Osteocyte (in vitro differentiated cells): ENCODE measurements around the gene ZC3HAV1L. TPM values are rescaled to one million over a fixed set of nuclear protein-coding genes. Genes with fewer than 3 reads are reported as not detected.

Source experiments
- DNase-seq: peaks from one replicate; pipeline ENCODE4 v3.0.0; 2021; ENCODE audit warnings: mixed read lengths; ENCODE audit not compliant: unreplicated experiment; ENCODE audit errors: extremely low spot score
- H3K27ac Mint-ChIP-seq: one replicate; pipeline ENCODE4 v1.8.0; 2021; ENCODE audit warnings: mild to moderate bottlenecking, mixed read lengths; ENCODE audit not compliant: unreplicated experiment
- H3K27me3 Mint-ChIP-seq: one replicate; pipeline ENCODE4 v1.8.0; 2021; ENCODE audit warnings: mixed read lengths; ENCODE audit not compliant: unreplicated experiment
- H3K36me3 Mint-ChIP-seq: one replicate; pipeline ENCODE4 v1.8.0; 2021; ENCODE audit warnings: mixed read lengths; ENCODE audit not compliant: unreplicated experiment
- H3K4me1 Mint-ChIP-seq: one replicate; pipeline ENCODE4 v1.8.0; 2021; ENCODE audit warnings: mixed read lengths; ENCODE audit not compliant: unreplicated experiment
- H3K4me3 Mint-ChIP-seq: one replicate; pipeline ENCODE4 v1.8.0; 2021; ENCODE audit warnings: mild to moderate bottlenecking, moderate library complexity, mixed read lengths; ENCODE audit not compliant: unreplicated experiment
- H3K9me3 Mint-ChIP-seq: one replicate; pipeline ENCODE4 v1.8.0; 2021; ENCODE audit warnings: mixed read lengths; ENCODE audit not compliant: unreplicated experiment
- CTCF ChIP-seq: fragments of 200-600 bp; sonication (generic); IDR thresholded peaks from 2 replicates; pipeline ENCODE4 v1.5.0; 2021; ENCODE audit warnings: antibody characterized with exemption, mild to moderate bottlenecking, moderate library complexity
- total RNA-seq: library from RNA; stranded (reverse); gene quantifications from 2 replicates; pipeline ENCODE4 v1.2.1, GENCODE V29; 2021

Gene ZC3HAV1L
- total RNA-seq, 1 donor from 2014 or later, result not detected

- no peaks in the 10 kb centered on the region for H3K36me3 Mint-ChIP-seq
- no peak overlapping the region for H3K27ac Mint-ChIP-seq
- no peak overlapping the region for H3K4me3 Mint-ChIP-seq
- peaks cover 37% of the 10 kb centered on the region for H3K4me1 Mint-ChIP-seq
- DNase-seq, result no peak
- no peaks in the 10 kb centered on the region for H3K9me3 Mint-ChIP-seq
- TF ChIP-seq CTCF, result no peak
- H3K27me3 Mint-ChIP-seq, result peaks cover 10% of the 10 kb centered on the region
These were observed 16.9 kb downstream of the ZC3HAV1L start for GRCh38 chr7:139018910-139019309.

- peak; percentile 82 for TF ChIP-seq CTCF
These were observed 18.8 kb downstream of the ZC3HAV1L start for GRCh38 chr7:139016931-139017511.

GRCh38 chr7:139011373-139011772 lies 24.5 kb downstream of the ZC3HAV1L start:
- Mint-ChIP-seq H3K9me3 (no peaks in the 10 kb centered on the region), H3K4me3 (no peak overlapping the region), H3K27me3 (peaks cover 12% of the 10 kb centered on the region), H3K4me1 (no peaks in the 10 kb centered on the region), H3K36me3 (no peaks in the 10 kb centered on the region), H3K27ac (no peak overlapping the region)
- no peak for TF ChIP-seq CTCF
- peak; percentile 13 for DNase-seq

More at GRCh38 chr7:139016931-139017511, 18.8 kb downstream of the ZC3HAV1L start:
- Mint-ChIP-seq H3K36me3 (no peaks in the 10 kb centered on the region), H3K9me3 (no peaks in the 10 kb centered on the region), H3K27me3 (peaks cover 12% of the 10 kb centered on the region), H3K4me3 (no peak overlapping the region), H3K27ac (no peak overlapping the region), H3K4me1 (peaks cover 18% of the 10 kb centered on the region)
- no peak for DNase-seq

- peak; percentile 5 for DNase-seq
- peaks cover 18% of the 10 kb centered on the region for H3K9me3 Mint-ChIP-seq
These were observed 31.3 kb downstream of the ZC3HAV1L start for GRCh38 chr7:139004321-139005090.

More at GRCh38 chr7:139004321-139005090, 31.3 kb downstream of the ZC3HAV1L start:
- no peak for TF ChIP-seq CTCF
- Mint-ChIP-seq H3K4me1 (no peaks in the 10 kb centered on the region), H3K36me3 (no peaks in the 10 kb centered on the region), H3K27ac (no peak overlapping the region), H3K27me3 (peaks cover 35% of the 10 kb centered on the region), H3K4me3 (no peak overlapping the region)
